ENCODE data around the gene SNRPN.
"Not testable (repeated sequence)": the region's sequence is repeated elsewhere in the genome, so short reads cannot be mapped to it uniquely, and the experiment has no call there.

The SNRPN gene

GRCh38 chr15:24924621-24925020 is 30.2 kb upstream of the SNRPN start:
- TF ChIP-seq CTCF (IDR thresholded peaks at IDR 0.05; ENCODE audit: insufficient read depth, low read length, poor library complexity, severe bottlenecking): no peak
- H3K36me3 ChIP-seq (ENCODE audit: control insufficient read depth, insufficient read depth, low read length): no peaks in the 10 kb centered on the region
- DNase-seq (ENCODE audit: extremely low read depth, insufficient read length): no peak
- H3K4me3 ChIP-seq (replicated peaks; ENCODE audit: low read depth, low read length): no peak overlapping the region
- H3K27me3 ChIP-seq (replicated peaks; ENCODE audit: control insufficient read depth, insufficient read depth, low read length): no peaks in the 10 kb centered on the region

- H3K4me3 ChIP-seq (replicated peaks; ENCODE audit: low read depth, low read length); H3K27me3 ChIP-seq (replicated peaks; ENCODE audit: control insufficient read depth, insufficient read depth, low read length); DNase-seq (ENCODE audit: extremely low read depth, insufficient read length); H3K36me3 ChIP-seq (ENCODE audit: control insufficient read depth, insufficient read depth, low read length): not testable (repeated sequence)
Observed at GRCh38 chr15:24931874-24932732, 22.7 kb upstream of the SNRPN start.

- H3K4me3 ChIP-seq (replicated peaks; ENCODE audit: low read depth, low read length): no peak overlapping the region
- no peaks in the 10 kb centered on the region for H3K27me3 ChIP-seq (replicated peaks; ENCODE audit: control insufficient read depth, insufficient read depth, low read length)
- TF ChIP-seq CTCF (IDR thresholded peaks at IDR 0.05; ENCODE audit: insufficient read depth, low read length, poor library complexity, severe bottlenecking): no peak
- no peaks in the 10 kb centered on the region for H3K36me3 ChIP-seq (ENCODE audit: control insufficient read depth, insufficient read depth, low read length)
- DNase-seq (ENCODE audit: extremely low read depth, insufficient read length): no peak
Observed at GRCh38 chr15:24933716-24934115, 21.1 kb upstream of the SNRPN start.

GRCh38 chr15:24938224-24938623 is 16.6 kb upstream of the SNRPN start:
- DNase-seq (ENCODE audit: extremely low read depth, insufficient read length); H3K36me3 ChIP-seq (ENCODE audit: control insufficient read depth, insufficient read depth, low read length); H3K27me3 ChIP-seq (replicated peaks; ENCODE audit: control insufficient read depth, insufficient read depth, low read length); H3K4me3 ChIP-seq (replicated peaks; ENCODE audit: low read depth, low read length): not testable (repeated sequence)

- no peak for TF ChIP-seq CTCF (IDR thresholded peaks at IDR 0.05; ENCODE audit: insufficient read depth, low read length, poor library complexity, severe bottlenecking)
- Histone ChIP-seq H3K4me3 (replicated peaks; ENCODE audit: low read depth, low read length) (no peak overlapping the region), H3K27me3 (replicated peaks; ENCODE audit: control insufficient read depth, insufficient read depth, low read length) (no peaks in the 10 kb centered on the region)
Observed at GRCh38 chr15:24940236-24940635, 14.6 kb upstream of the SNRPN start.

GRCh38 chr15:24943361-24943760 is 11.4 kb upstream of the SNRPN start:
- TF ChIP-seq CTCF (IDR thresholded peaks at IDR 0.05; ENCODE audit: insufficient read depth, low read length, poor library complexity, severe bottlenecking): no peak
- Histone ChIP-seq H3K27me3 (replicated peaks; ENCODE audit: control insufficient read depth, insufficient read depth, low read length) (no peaks in the 10 kb centered on the region), H3K36me3 (ENCODE audit: control insufficient read depth, insufficient read depth, low read length) (no peaks in the 10 kb centered on the region), H3K4me3 (replicated peaks; ENCODE audit: low read depth, low read length) (no peak overlapping the region)
- DNase-seq (ENCODE audit: extremely low read depth, insufficient read length): no peak

More at GRCh38 chr15:24940236-24940635, 14.6 kb upstream of the SNRPN start:
- H3K36me3 ChIP-seq (ENCODE audit: control insufficient read depth, insufficient read depth, low read length): no peaks in the 10 kb centered on the region
- no peak for DNase-seq (ENCODE audit: extremely low read depth, insufficient read length)
